Hindlimb muscle (tissue), 1 donor: ENCODE measurements around the gene ITPKA. TPM values are rescaled to one million over a fixed set of nuclear protein-coding genes. Genes with fewer than 3 reads are reported as not detected.

Experiments used
- polyA plus RNA-seq: library from polyadenylated mRNA; unstranded; fragments of 120-200 nt; gene quantifications from one replicate; pipeline ENCODE4 v1.2.1, GENCODE V29; 2013; ENCODE audit not compliant: insufficient read length

ITPKA gene
- polyA plus RNA-seq, 1 donor: 0.90 TPM

Other genes with a start within 250 kb of the ITPKA start
- gene OIP5, start 161.3 kb upstream of the ITPKA start, polyA plus RNA-seq: 3.4 TPM
- gene NUSAP1, start 161.0 kb upstream of the ITPKA start, polyA plus RNA-seq: 30.4 TPM
- gene NDUFAF1, start 91.4 kb upstream of the ITPKA start, polyA plus RNA-seq: 19.9 TPM
- 46.6 TPM for gene RTF1, start 76.8 kb upstream of the ITPKA start, polyA plus RNA-seq
- 22.8 TPM for gene LTK, start 20.0 kb downstream of the ITPKA start, polyA plus RNA-seq
- 23.8 TPM for gene RPAP1, start 50.4 kb downstream of the ITPKA start, polyA plus RNA-seq
- 18.5 TPM for gene TYRO3, start 65.3 kb downstream of the ITPKA start, polyA plus RNA-seq
- 22.0 TPM for gene MGA, start 166.5 kb downstream of the ITPKA start, polyA plus RNA-seq